T-helper 17 cell (primary cell): ENCODE results near the gene XPNPEP3. TPM values are rescaled to one million over a fixed set of nuclear protein-coding genes. Genes with fewer than 3 reads are reported as not detected.
"Not testable (repeated sequence)": the region's sequence is repeated elsewhere in the genome, so short reads cannot be mapped to it uniquely, and the experiment has no call there.

Experiments
- ATAC-seq: fragments of 150-1000 bp; cut with Tn5 transposase; 2 replicates; pipeline ENCODE4 v1.10.0; 2021; ENCODE audit warnings: mild to moderate bottlenecking, moderate library complexity
- DNase-seq, 3 donors: peaks; one replicate each; pipeline versions ENCODE4 v3.0.0 to v3.0.0-alpha.2; 2020 to 2021
- H3K9me3 ChIP-seq: one replicate; pipeline ENCODE4 v1.7.0; 2013; ENCODE audit warnings: low read length, mild to moderate bottlenecking; ENCODE audit not compliant: control insufficient read depth, poor library complexity, severe bottlenecking
- H3K27ac Mint-ChIP-seq: one replicate; pipeline ENCODE4 v1.8.0; 2022; ENCODE audit warnings: mild to moderate bottlenecking, moderate library complexity, mixed read lengths
- H3K27me3 Mint-ChIP-seq: one replicate; pipeline ENCODE4 v1.8.0; 2022; ENCODE audit warnings: mixed read lengths
- H3K36me3 Mint-ChIP-seq: one replicate; pipeline ENCODE4 v1.8.0; 2022; ENCODE audit warnings: low read depth, mixed read lengths
- H3K4me1 Mint-ChIP-seq: one replicate; pipeline ENCODE4 v1.8.0; 2022; ENCODE audit warnings: mild to moderate bottlenecking, mixed read lengths
- H3K4me3 Mint-ChIP-seq: one replicate; pipeline ENCODE4 v1.8.0; 2022; ENCODE audit warnings: mild to moderate bottlenecking, moderate library complexity, mixed read lengths
- total RNA-seq, 4 donors: library from RNA in 2 of 4; stranded (reverse) in 2 of 4; gene quantifications; one replicate each; pipeline ENCODE4 v1.2.3 and lab custom pipeline; 2022 to 2026

Gene XPNPEP3
- total RNA-seq, 2 donors from 2014 or later: 13.8 to 16.0 TPM

DNA sequence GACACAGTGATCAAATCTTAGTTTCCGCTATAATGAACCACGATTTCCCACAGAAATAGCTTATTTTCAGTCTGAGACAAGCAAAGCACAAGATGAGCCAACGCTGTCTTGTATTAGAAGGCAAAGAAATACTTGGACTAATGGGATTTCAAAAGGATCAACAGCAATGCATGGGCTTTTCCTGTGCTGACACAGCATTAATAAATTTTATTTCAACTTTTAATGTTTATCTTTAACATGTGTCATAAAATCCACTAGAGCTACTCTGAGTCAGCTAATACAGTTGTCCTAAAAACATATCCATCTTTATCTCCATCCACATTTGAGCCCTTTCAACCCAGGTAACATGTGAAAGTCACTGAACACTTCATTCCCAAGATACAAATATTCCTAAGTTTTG, 22.3 kb upstream of the XPNPEP3 start:
- H3K4me1 Mint-ChIP-seq: peaks cover 6% of the 10 kb centered on the region

GRCh38 chr22:40838486-40838885, 18.5 kb upstream of the XPNPEP3 start:
- Mint-ChIP-seq H3K36me3 (peaks cover 3% of the 10 kb centered on the region), H3K27ac (peak overlapping the region; percentile 53), H3K4me3 (no peak overlapping the region), H3K4me1 (peaks cover 15% of the 10 kb centered on the region), H3K27me3 (no peaks in the 10 kb centered on the region)
- ATAC-seq: no peak
- DNase-seq: no peak
- H3K9me3 ChIP-seq: no peaks in the 10 kb centered on the region

More for the DNA sequence above, 22.3 kb upstream of the XPNPEP3 start:
- no peak for ATAC-seq
- no peaks in the 10 kb centered on the region for H3K9me3 ChIP-seq
- DNase-seq: no peak
- Mint-ChIP-seq H3K27me3 (no peaks in the 10 kb centered on the region), H3K36me3 (peaks cover 7% of the 10 kb centered on the region), H3K4me3 (no peak overlapping the region), H3K27ac (no peak overlapping the region)

DNA sequence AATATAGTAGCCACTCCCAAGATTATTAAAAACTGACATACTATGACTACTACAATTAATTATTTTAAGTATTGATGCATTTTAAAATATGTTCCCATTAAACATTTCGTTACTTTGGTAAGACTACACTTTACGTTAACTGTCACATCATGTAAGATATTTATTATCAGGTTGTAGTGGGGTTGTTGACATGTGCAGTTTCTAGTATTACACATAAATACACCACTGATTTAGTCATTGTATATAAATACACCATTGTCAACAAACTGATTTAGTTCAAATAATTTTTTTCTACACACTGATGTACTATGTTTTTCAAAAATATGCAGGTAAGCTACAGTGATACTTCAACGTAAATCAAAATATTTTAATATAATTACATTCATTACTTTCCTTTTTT, 12.0 kb upstream of the XPNPEP3 start:
- Mint-ChIP-seq H3K27ac (no peak overlapping the region), H3K4me1 (peaks cover 12% of the 10 kb centered on the region), H3K4me3 (no peak overlapping the region), H3K27me3 (no peaks in the 10 kb centered on the region), H3K36me3 (peaks cover 3% of the 10 kb centered on the region)
- H3K9me3 ChIP-seq: no peaks in the 10 kb centered on the region
- DNase-seq (no peak), ATAC-seq (no peak)

DNA sequence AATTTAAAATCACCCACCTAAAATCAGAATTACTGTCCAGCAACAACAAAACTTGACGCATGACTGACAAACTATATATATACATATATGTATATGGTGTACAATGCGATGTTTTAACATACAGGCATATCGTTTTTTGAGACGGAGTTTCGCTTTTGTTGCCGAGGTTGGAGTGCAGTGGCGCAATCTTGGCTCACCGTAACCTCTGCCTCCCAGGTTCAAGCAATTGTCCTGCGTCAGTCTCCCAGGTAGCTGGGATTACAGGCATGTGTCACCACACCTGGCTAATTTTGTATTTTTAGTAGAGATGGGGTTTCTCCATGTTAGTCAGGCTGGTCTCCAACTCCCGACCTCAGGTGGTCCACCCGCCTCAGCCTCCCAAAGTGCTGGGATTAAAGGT, 11.1 kb upstream of the XPNPEP3 start:
- DNase-seq, H3K27ac Mint-ChIP-seq, H3K36me3 Mint-ChIP-seq, ATAC-seq, H3K27me3 Mint-ChIP-seq, H3K4me3 Mint-ChIP-seq, H3K9me3 ChIP-seq: not testable (repeated sequence)
- peaks cover 12% of the 10 kb centered on the region for H3K4me1 Mint-ChIP-seq

DNA sequence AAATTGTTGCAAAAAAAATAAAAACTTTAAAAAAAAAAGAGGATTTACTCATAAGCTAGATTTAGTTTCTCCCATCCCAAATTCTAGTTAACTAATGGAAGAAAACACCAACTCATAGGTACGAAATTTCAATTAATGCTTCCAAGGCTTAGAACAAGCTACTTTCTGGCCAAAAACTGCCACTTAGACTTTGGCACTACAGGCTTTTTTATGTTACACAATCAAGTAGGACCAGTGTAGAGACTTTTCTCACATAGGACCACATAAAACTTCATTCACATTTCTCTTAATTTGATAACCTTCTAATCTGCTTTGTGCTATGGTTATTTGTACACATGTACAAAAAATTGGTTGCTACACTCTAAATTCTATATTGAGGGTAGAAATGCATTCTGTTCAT, 3.6 kb upstream of the XPNPEP3 start:
- H3K4me1 Mint-ChIP-seq: peaks cover 24% of the 10 kb centered on the region
- DNase-seq: no peak
- H3K27ac Mint-ChIP-seq: peak overlapping the region; percentile 16
- no peak overlapping the region for H3K4me3 Mint-ChIP-seq
- H3K9me3 ChIP-seq: no peaks in the 10 kb centered on the region
- no peak for ATAC-seq
- no peaks in the 10 kb centered on the region for H3K27me3 Mint-ChIP-seq
- no peaks in the 10 kb centered on the region for H3K36me3 Mint-ChIP-seq

DNA sequence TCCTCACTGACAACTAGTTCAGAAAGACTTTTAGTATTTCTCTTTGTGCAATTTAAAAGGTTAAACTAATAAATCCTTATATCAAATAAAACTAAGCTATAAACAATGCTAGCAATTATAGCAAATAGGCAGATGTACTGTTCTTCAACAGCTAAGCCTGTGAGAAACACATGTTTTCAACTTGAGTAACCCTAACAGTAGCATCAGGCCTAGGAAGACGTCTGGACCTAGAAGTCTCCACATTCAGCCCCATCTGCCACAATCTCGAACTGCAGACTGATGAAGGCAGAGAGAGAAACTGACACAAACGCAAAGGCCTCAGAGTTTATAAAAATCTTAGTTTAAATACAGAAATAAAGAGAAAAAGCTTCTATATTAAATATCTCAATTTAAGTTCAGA, 3.0 kb upstream of the XPNPEP3 start:
- DNase-seq (no peak), ATAC-seq (no peak)
- H3K36me3 Mint-ChIP-seq: no peaks in the 10 kb centered on the region
- no peak overlapping the region for H3K4me3 Mint-ChIP-seq
- H3K4me1 Mint-ChIP-seq: peaks cover 26% of the 10 kb centered on the region
- H3K9me3 ChIP-seq: no peaks in the 10 kb centered on the region
- peak overlapping the region; percentile 16 for H3K27ac Mint-ChIP-seq
- no peaks in the 10 kb centered on the region for H3K27me3 Mint-ChIP-seq

DNA sequence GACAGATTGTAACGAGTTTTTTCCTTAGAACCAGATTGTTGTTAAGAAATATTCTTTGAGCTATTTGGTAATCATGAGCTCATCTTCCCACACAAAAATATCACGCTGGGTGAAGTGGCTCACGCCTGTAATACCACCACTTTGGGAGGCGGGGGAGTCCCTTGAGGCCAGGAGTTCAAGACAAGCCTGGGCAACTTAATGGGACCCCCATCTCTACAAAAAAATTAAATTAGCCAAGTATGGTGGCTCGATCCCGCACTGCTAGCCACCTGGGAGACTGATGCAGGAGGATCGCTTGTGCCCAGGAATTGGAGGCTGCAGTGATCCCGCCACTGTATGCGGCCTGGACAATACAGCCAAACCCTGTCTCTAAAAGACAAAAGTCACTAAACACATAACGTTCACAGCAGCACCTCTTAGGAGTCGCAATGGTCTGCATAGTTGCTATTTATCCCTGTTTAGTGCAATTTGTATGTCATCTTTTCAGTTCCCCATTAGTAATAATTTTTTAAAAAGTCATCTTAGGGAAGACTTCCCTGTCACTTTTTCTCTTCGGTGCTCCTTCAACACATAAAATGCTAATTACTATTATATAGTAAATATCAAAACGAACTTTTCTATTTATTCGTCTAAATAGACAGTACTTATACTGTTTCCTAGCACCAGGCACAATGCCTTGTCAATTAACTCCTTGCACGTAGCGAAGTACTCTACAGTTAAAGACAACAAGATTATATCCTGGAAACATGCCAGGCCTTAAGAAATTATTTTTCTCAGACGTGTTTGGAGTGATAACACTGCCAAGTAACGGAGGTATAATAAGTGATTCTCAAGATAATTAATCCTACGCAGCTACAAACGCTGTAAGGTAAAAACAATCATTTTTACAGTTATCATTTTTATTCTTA, 1.6 kb upstream of the XPNPEP3 start:
- Mint-ChIP-seq H3K4me3 (peak overlapping the region; percentile 97), H3K4me1 (peaks cover 24% of the 10 kb centered on the region), H3K36me3 (no peaks in the 10 kb centered on the region), H3K27me3 (no peaks in the 10 kb centered on the region), H3K27ac (peak overlapping the region; percentile 99)
- DNase-seq (no peak), ATAC-seq (no peak)
- H3K9me3 ChIP-seq: no peaks in the 10 kb centered on the region

GRCh38 chr22:40855979-40856512, 902 bp upstream of the XPNPEP3 start:
- no peaks in the 10 kb centered on the region for H3K9me3 ChIP-seq
- DNase-seq (peak in 1 of 3 donors; percentile 27), ATAC-seq (peak; percentile 14)
- peak overlapping the region; percentile 99 for H3K27ac Mint-ChIP-seq
- H3K4me1 Mint-ChIP-seq: peaks cover 25% of the 10 kb centered on the region
- no peaks in the 10 kb centered on the region for H3K27me3 Mint-ChIP-seq
- peak overlapping the region; percentile 97 for H3K4me3 Mint-ChIP-seq
- peaks cover 1% of the 10 kb centered on the region for H3K36me3 Mint-ChIP-seq

- H3K4me1 Mint-ChIP-seq: peaks cover 26% of the 10 kb centered on the region
- peak overlapping the region; percentile 97 for H3K4me3 Mint-ChIP-seq
- DNase-seq (no peak), ATAC-seq (peak; percentile 1)
- H3K36me3 Mint-ChIP-seq: peaks cover 7% of the 10 kb centered on the region
- peak overlapping the region; percentile 99 for H3K27ac Mint-ChIP-seq
- no peaks in the 10 kb centered on the region for H3K27me3 Mint-ChIP-seq
- no peaks in the 10 kb centered on the region for H3K9me3 ChIP-seq
Observed at GRCh38 chr22:40857309-40857855, 434 bp downstream of the XPNPEP3 start.

DNA sequence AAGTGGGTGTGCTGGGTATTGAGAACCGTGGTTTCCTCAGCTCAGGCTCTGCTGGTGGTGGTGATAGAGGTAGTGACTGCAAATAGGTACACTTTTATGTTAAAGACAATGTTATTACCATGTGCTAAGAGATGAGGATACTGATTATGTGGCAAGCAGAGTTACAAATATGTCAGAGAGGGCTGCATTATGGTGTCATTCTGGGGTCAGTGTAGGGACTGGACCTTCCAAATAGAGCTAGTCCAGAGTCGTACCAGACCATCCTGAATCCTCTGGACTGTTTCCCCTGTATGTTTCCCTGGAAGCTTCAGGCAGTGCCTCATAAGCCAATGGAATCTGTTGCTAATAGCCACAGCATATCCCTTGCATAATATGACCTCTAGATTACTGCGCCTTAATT, 5.1 kb downstream of the XPNPEP3 start, which contains the start of gene DNAJB7:
Gene DNAJB7, minus strand, starts transcription at position 101 of the 400 bp plus-strand sequence. CDS start 119 bp downstream, outside the sequence.
- H3K36me3 Mint-ChIP-seq: peaks cover 7% of the 10 kb centered on the region

GRCh38 chr22:40862537-40862936, 5.6 kb downstream of the XPNPEP3 start:
- H3K27me3 Mint-ChIP-seq: no peaks in the 10 kb centered on the region
- DNase-seq: no peak
- H3K4me1 Mint-ChIP-seq: peaks cover 28% of the 10 kb centered on the region
- no peak for ATAC-seq
- peaks cover 7% of the 10 kb centered on the region for H3K36me3 Mint-ChIP-seq
- H3K27ac Mint-ChIP-seq: no peak overlapping the region
- no peak overlapping the region for H3K4me3 Mint-ChIP-seq
- H3K9me3 ChIP-seq: no peaks in the 10 kb centered on the region

More for the DNA sequence above, 5.1 kb downstream of the XPNPEP3 start, which contains the start of gene DNAJB7:
- no peak for DNase-seq
- H3K4me1 Mint-ChIP-seq: peaks cover 31% of the 10 kb centered on the region
- no peaks in the 10 kb centered on the region for H3K27me3 Mint-ChIP-seq
- peak within 1 kb of the TSS; percentile 16 for H3K27ac Mint-ChIP-seq
- no peak for ATAC-seq
- no peaks in the 10 kb centered on the region for H3K9me3 ChIP-seq
- H3K4me3 Mint-ChIP-seq: no peak within 1 kb of the TSS

DNA sequence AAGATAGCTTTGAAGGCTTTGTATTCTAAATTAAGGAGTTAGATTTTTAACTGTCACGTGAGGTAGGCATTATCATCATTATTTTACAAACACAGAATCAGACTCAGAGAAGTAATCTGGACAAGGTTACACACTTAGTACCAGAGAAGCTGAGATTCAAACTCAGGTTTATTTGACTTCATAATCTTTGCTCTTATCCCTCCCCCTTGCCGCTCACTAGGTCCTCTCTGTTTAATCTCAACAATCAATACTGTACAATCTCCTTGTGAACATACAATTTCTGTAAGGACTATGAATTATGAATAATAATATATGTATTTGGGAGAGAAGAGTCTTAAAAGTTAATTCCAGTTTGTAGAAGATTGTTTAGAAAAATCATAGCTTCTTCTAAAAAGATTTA, 10.2 kb downstream of the XPNPEP3 start:
- Mint-ChIP-seq H3K4me3 (no peak overlapping the region), H3K27me3 (no peaks in the 10 kb centered on the region), H3K27ac (peak overlapping the region; percentile 83), H3K4me1 (peaks cover 20% of the 10 kb centered on the region), H3K36me3 (peaks cover 3% of the 10 kb centered on the region)
- ATAC-seq (no peak), DNase-seq (no peak)
- no peaks in the 10 kb centered on the region for H3K9me3 ChIP-seq

DNA sequence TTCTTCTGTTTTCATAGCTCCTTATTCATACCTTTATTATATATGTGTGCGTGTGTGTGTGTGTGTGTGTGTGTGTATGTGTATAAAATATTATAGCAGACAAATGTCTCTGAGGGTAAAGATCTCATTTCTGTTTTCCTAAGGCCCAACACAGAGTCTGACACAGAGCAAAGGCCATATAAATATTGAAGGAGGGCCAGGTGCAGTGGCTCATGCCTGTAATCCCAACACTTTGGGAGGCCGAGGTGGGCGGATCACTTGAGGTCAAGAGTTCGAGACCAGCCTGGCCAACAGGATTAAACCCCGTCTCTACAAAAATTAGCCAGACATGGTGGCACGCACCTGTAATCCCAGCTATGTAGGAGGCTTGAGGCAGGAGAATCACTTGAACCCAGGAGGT, 11.4 kb downstream of the XPNPEP3 start:
- not testable (repeated sequence) for H3K27me3 Mint-ChIP-seq, ATAC-seq, DNase-seq, H3K36me3 Mint-ChIP-seq, H3K4me3 Mint-ChIP-seq, H3K9me3 ChIP-seq, H3K27ac Mint-ChIP-seq
- H3K4me1 Mint-ChIP-seq: peaks cover 14% of the 10 kb centered on the region
